Gastrocnemius medialis (tissue), 4 donors: ENCODE results near the gene ADAMTS4. TPM values are rescaled to one million over a fixed set of nuclear protein-coding genes. Genes with fewer than 3 reads are reported as not detected.

Source experiments
- ATAC-seq, 2 donors: fragments of 150-250 bp; one replicate each; pipeline ENCODE4 v1.9.1; 2016
- DNase-seq, 2 donors: peaks; one replicate each; pipeline ENCODE4 v3.0.0-alpha.2; 2019
- H3K27ac ChIP-seq, 4 donors: fragments of 200-600 bp; sonication (generic); 1 replicate in 1 of 4; 2 replicates in 3 of 4; pipeline ENCODE4 v1.5.1; 2016 to 2018; ENCODE audit warnings: mild to moderate bottlenecking in 2 of 4, moderate library complexity in 1 of 4
- H3K27me3 ChIP-seq, 3 donors: fragments of 200-600 bp; sonication (generic) in 2 of 3; 1 replicate in 1 of 3; 2 replicates in 2 of 3; pipeline versions ENCODE4 v1.5.1 to v1.6.0; 2016 to 2019; ENCODE audit warnings: mild to moderate bottlenecking in 1 of 3, moderate library complexity in 1 of 3
- H3K36me3 ChIP-seq, 2 donors: fragments of 200-600 bp; sonication (generic) in 1 of 2; one replicate each; pipeline ENCODE4 v1.5.1; 2017 to 2018
- H3K4me1 ChIP-seq, 2 donors: fragments of 200-600 bp; sonication (generic) in 1 of 2; one replicate each; pipeline ENCODE4 v1.5.1; 2016 to 2017; ENCODE audit warnings: mild to moderate bottlenecking in 2 of 2
- H3K4me3 ChIP-seq, 4 donors: fragments of 200-600 bp; sonication (generic) in 3 of 4; 1 replicate in 1 of 4; 2 replicates in 3 of 4; pipeline ENCODE4 v1.5.1; 2016 to 2019; ENCODE audit warnings: mild to moderate bottlenecking in 2 of 4
- H3K9me3 ChIP-seq, 3 donors: fragments of 200-600 bp; sonication (generic) in 2 of 3; 1 replicate in 1 of 3; 2 replicates in 2 of 3; pipeline ENCODE4 v1.5.1; 2016 to 2019
- POLR2A ChIP-seq, 2 donors: fragments of 450-650 bp; IDR thresholded peaks; one replicate each; pipeline ENCODE4 v1.6.1; 2017; ENCODE audit warnings: antibody characterized with exemption in 2 of 2, mild to moderate bottlenecking in 2 of 2, moderate library complexity in 2 of 2
- in situ Hi-C, 4 donors: fragments of 200-750 bp; cut with MboI; loops; one replicate each; pipeline versions ENCODE4 v1.15.0 to v1.8.0; 2017; ENCODE audit warnings: low sequenced_read_pairs in 4 of 4
- intact Hi-C: fragments of 100-400 bp; cut with DNase I; formaldehyde crosslinking; loops from one replicate; pipeline ENCODE4 v1.15.1; 2023; ENCODE audit warnings: low total_unique reads
- total RNA-seq, 4 donors: library from RNA; depleted of rRNA; stranded (reverse); fragments of >200 nt; gene quantifications; one replicate each; pipeline versions ENCODE4 v1.1.0 to v1.2.3, GENCODE V29; 2016
- TF ChIP-seq, protein P1 (sequence below), 5 experiments: fragments of 450-650 bp in 3 of 5; fragments of 200-600 bp in 2 of 5; sonication (generic) in 2 of 5; IDR thresholded peaks in 4 of 5; conservative IDR thresholded peaks in 1 of 5; 1 replicate in 4 of 5; 2 replicates in 1 of 5; pipeline ENCODE4 v1.5.1; 2016 to 2019; ENCODE audit warnings: antibody characterized with exemption in 5 of 5, mild to moderate bottlenecking in 3 of 5, moderate library complexity in 3 of 5

The ADAMTS4 gene
- total RNA-seq, 4 donors from 2014 or later, result 1.2 to 12.4 (median 5.2) TPM

DNA sequence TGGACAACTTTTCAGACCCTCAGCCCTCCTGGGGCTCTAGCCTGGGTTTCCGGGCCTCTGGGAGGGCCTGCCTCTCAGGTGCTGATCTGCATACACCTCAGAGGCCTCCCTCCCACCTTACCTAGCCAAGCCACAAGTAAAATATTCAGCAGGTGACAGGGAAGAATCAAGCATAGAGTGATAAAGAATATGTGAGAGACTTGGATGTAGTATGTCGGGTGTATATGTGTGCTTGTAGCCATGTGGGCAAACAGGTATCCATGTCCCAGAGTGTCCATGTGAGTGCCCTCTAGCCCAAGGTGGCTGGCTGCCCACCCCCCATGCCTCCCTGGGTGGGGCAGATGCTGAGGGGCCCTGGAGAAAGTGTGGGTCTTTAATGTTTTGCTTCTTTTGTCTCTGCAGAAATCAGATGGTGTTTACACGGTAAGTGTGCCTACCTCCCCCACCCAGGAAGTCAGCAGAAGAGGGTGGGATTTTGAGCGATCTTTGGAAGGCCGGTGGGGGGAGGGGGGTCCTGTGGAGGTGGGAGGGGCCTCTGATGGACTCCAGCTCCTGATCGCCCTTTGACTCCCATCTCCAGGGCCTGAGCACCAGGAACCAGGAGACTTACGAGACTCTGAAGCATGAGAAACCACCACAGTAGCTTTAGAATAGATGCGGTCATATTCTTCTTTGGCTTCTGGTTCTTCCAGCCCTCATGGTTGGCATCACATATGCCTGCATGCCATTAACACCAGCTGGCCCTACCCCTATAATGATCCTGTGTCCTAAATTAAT is 19.6 kb upstream of the ADAMTS4 start:
- H3K27me3 ChIP-seq, result no peaks in the 10 kb centered on the region
- H3K4me1 ChIP-seq, result no peaks in the 10 kb centered on the region
- no peak for TF ChIP-seq POLR2A (IDR thresholded peaks at IDR 0.05)
- TF ChIP-seq, protein P1, sequence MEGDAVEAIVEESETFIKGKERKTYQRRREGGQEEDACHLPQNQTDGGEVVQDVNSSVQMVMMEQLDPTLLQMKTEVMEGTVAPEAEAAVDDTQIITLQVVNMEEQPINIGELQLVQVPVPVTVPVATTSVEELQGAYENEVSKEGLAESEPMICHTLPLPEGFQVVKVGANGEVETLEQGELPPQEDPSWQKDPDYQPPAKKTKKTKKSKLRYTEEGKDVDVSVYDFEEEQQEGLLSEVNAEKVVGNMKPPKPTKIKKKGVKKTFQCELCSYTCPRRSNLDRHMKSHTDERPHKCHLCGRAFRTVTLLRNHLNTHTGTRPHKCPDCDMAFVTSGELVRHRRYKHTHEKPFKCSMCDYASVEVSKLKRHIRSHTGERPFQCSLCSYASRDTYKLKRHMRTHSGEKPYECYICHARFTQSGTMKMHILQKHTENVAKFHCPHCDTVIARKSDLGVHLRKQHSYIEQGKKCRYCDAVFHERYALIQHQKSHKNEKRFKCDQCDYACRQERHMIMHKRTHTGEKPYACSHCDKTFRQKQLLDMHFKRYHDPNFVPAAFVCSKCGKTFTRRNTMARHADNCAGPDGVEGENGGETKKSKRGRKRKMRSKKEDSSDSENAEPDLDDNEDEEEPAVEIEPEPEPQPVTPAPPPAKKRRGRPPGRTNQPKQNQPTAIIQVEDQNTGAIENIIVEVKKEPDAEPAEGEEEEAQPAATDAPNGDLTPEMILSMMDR (IDR thresholded peaks at IDR 0.05 in 4 of 5, conservative IDR thresholded peaks at IDR 0.05 in 1 of 5), result no peak
- DNase-seq (no peak), ATAC-seq (no peak)
- in situ Hi-C loops (loop anchor here in 2 of 4 donors (25.0 kb wide), 1 partner anchor 519 kb away; the partner anchor contains the start of gene DUSP12 (in 2 of the 2)), intact Hi-C loops (no loop called here)
- H3K27ac ChIP-seq, result peak overlapping the region in 1 of 4 donors; percentile 59
- H3K36me3 ChIP-seq, result peaks cover 0 to 13% of the 10 kb centered on the region in 2 donors
- H3K9me3 ChIP-seq, result no peaks in the 10 kb centered on the region
- no peak overlapping the region for H3K4me3 ChIP-seq

- H3K27ac ChIP-seq, result peak overlapping the region in 3 of 4 donors; percentile 5 to 59 (median 54)
- no peaks in the 10 kb centered on the region for H3K9me3 ChIP-seq
- DNase-seq, result no peak
- ATAC-seq, result no peak
- no peaks in the 10 kb centered on the region for H3K4me1 ChIP-seq
- intact Hi-C loops (no loop called here), in situ Hi-C loops (loop anchor here in 2 of 4 donors (25.0 kb wide), 1 partner anchor 519 kb away; the partner anchor contains the start of gene DUSP12 (in 2 of the 2))
- peak overlapping the region in 1 of 4 donors; percentile 19 for H3K4me3 ChIP-seq
- TF ChIP-seq, protein P1 (IDR thresholded peaks at IDR 0.05 in 4 of 5, conservative IDR thresholded peaks at IDR 0.05 in 1 of 5), result no peak
- no peak for TF ChIP-seq POLR2A (IDR thresholded peaks at IDR 0.05)
- H3K27me3 ChIP-seq, result no peaks in the 10 kb centered on the region
- H3K36me3 ChIP-seq, result peaks cover 0 to 20% of the 10 kb centered on the region in 2 donors
These were observed 19.0 kb upstream of the ADAMTS4 start for GRCh38 chr1:161217831-161218230.

DNA sequence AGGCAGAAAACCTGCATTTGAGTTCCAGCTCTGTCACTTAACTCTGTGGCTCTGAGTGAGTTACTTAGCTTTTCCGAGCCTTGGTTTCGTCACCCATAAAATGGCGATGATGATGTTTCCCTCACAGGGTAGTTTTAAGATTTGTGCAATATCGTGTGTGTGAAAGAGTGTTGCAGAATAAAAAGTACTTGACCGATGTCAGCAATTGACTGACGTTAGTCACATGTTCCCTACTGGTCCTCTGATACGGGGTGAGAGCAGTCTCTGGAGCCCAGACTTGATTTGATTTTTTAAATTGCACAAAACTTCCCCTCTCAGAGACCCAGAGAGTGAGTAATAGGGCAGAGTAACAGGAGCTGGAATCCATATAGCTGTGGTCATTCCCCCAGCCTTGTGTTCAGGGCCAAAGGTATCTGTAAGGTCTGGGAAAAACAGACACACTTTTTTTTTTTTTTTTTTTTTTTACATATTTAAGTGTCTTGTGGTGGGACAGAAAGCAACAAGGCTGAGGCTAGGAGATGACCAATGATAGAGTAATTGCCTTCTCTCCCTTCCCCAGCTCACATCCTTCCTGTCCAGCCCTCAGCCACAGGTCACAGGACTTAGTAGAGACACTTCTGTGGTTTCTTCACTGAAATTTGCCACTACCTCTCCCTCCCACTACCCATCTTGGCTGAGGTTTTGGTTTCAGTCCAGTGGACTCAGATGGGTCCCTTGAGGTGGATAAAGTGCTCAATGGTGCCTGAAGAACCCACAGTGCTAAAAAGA is 18.3 kb upstream of the ADAMTS4 start:
- in situ Hi-C loops, result loop anchor here in 2 of 4 donors (25.0 kb wide), 1 partner anchor 520 kb away; the partner anchor contains the start of gene DUSP12 (in 2 of the 2)
- Histone ChIP-seq H3K36me3 (peaks cover 0 to 27% of the 10 kb centered on the region in 2 donors), H3K27ac (peak overlapping the region; percentile 56 to 77 (median 62)), H3K9me3 (no peaks in the 10 kb centered on the region), H3K27me3 (no peaks in the 10 kb centered on the region), H3K4me3 (peak overlapping the region in 1 of 4 donors; percentile 19), H3K4me1 (no peaks in the 10 kb centered on the region)
- ATAC-seq (peak; percentile 74 to 77), DNase-seq (peak in 1 of 2 donors; percentile 37)
- intact Hi-C loops, result no loop called here
- TF ChIP-seq POLR2A (IDR thresholded peaks at IDR 0.05), result peak; percentile 19 to 44
- TF ChIP-seq, protein P1 (IDR thresholded peaks at IDR 0.05 in 4 of 5, conservative IDR thresholded peaks at IDR 0.05 in 1 of 5), result no peak

DNA sequence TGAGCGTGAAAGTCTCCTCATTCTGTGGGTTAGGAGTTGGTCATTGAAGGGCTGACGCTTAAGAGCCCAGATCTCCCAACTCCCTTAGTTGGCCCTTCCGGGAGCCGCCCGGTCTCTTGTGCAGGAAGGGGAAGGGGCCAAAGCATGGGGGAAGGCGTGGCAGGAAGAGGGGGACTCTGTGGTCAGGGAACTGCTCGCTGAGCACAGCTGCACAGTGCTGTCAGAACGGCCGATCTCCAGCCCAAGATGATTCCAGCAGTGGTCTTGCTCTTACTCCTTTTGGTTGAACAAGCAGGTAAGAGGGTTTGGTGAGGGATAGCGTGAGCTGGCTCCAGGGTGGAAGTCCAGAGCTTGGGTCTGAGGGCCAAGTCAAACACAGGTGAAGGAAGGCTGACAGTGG is 16.2 kb upstream of the ADAMTS4 start, which contains the start of gene FCER1G:
Gene FCER1G, plus strand, starts transcription at position 220 of the 400 bp plus-strand sequence. Its CDS starts 27 bp downstream, at position 247.
- in situ Hi-C loops, result loop anchor here in 2 of 4 donors (25.0 kb wide), 1 partner anchor 522 kb away; the partner anchor contains the start of gene DUSP12 (in 2 of the 2)

More for the DNA sequence above, 16.2 kb upstream of the ADAMTS4 start, which contains the start of gene FCER1G:
- Histone ChIP-seq H3K36me3 (peaks cover 0 to 47% of the 10 kb centered on the region in 2 donors), H3K27me3 (no peaks in the 10 kb centered on the region), H3K27ac (peak within 1 kb of the TSS in 3 of 4 donors; percentile 22 to 77 (median 41)), H3K9me3 (no peaks in the 10 kb centered on the region), H3K4me3 (peak within 1 kb of the TSS in 1 of 4 donors; percentile 34), H3K4me1 (no peaks in the 10 kb centered on the region)
- TF ChIP-seq, protein P1 (IDR thresholded peaks at IDR 0.05 in 4 of 5, conservative IDR thresholded peaks at IDR 0.05 in 1 of 5), result no peak
- peak; percentile 27 to 46 for TF ChIP-seq POLR2A (IDR thresholded peaks at IDR 0.05)
- no peak for ATAC-seq
- intact Hi-C loops, result no loop called here
- DNase-seq, result peak in 1 of 2 donors; percentile 46
